GM04503 (cell line): ENCODE measurements around the gene HNRNPA2B1.
"Not testable (repeated sequence)": the region's sequence is repeated elsewhere in the genome, so short reads cannot be mapped to it uniquely, and the experiment has no call there.

ENCODE experiments used
- DNase-seq: peaks from one replicate; pipeline ENCODE4 v3.0.0-alpha.2; 2012; ENCODE audit warnings: low read depth

Gene HNRNPA2B1

GRCh38 chr7:26165950-26166683 lies 34.4 kb downstream of the HNRNPA2B1 start:
- no peak for DNase-seq

- not testable (repeated sequence) for DNase-seq
Measured at GRCh38 chr7:26163804-26164203, 36.7 kb downstream of the HNRNPA2B1 start.

- no peak for DNase-seq
Measured at GRCh38 chr7:26162431-26162830, 38.1 kb downstream of the HNRNPA2B1 start.

GRCh38 chr7:26160896-26161295 lies 39.6 kb downstream of the HNRNPA2B1 start:
- DNase-seq: no peak

- no peak for DNase-seq
Measured at GRCh38 chr7:26159243-26159642, 41.3 kb downstream of the HNRNPA2B1 start.

GRCh38 chr7:26157520-26158105 lies 42.9 kb downstream of the HNRNPA2B1 start:
- DNase-seq: no peak

- DNase-seq: peak; percentile 45
Measured at GRCh38 chr7:26156451-26157420, 43.8 kb downstream of the HNRNPA2B1 start.

GRCh38 chr7:26155531-26156375 lies 44.8 kb downstream of the HNRNPA2B1 start:
- no peak for DNase-seq

- DNase-seq: no peak
Measured at GRCh38 chr7:26153823-26154783, 46.4 kb downstream of the HNRNPA2B1 start.

- no peak for DNase-seq
Measured at GRCh38 chr7:26153241-26153822, 47.2 kb downstream of the HNRNPA2B1 start.

GRCh38 chr7:26152782-26153240 lies 47.7 kb downstream of the HNRNPA2B1 start:
- not testable (repeated sequence) for DNase-seq

- no peak for DNase-seq
Measured at GRCh38 chr7:26151953-26152781, 48.4 kb downstream of the HNRNPA2B1 start, which contains the start of gene NFE2L3. NFE2L3 (plus strand) TSS chr7:26152198; CDS start chr7:26152499, 301 bp downstream.

GRCh38 chr7:26151650-26151952 lies 48.9 kb downstream of the HNRNPA2B1 start:
- no peak for DNase-seq

GRCh38 chr7:26151096-26151495 lies 49.5 kb downstream of the HNRNPA2B1 start:
- no peak for DNase-seq

GRCh38 chr7:26149391-26149977 lies 51.1 kb downstream of the HNRNPA2B1 start:
- DNase-seq: no peak

- DNase-seq: not testable (repeated sequence)
Measured at GRCh38 chr7:26148307-26148700, 52.2 kb downstream of the HNRNPA2B1 start.

- not testable (repeated sequence) for DNase-seq
Measured at GRCh38 chr7:26147646-26148306, 52.8 kb downstream of the HNRNPA2B1 start.

GRCh38 chr7:26147030-26147429 lies 53.5 kb downstream of the HNRNPA2B1 start:
- DNase-seq: no peak
